Hematopoietic multipotent progenitor cell treated with erythropoietin and hydrocortisone succinate and interleukin-3 and kit ligand, for 4 days (in vitro differentiated cells): Measurements from ENCODE around the gene VRK2.
A peak's percentile ranks its signal among the peaks of the same experiment; 100 is the strongest.

ENCODE experiments used
- DNase-seq: peaks from one replicate; pipeline ENCODE4 v3.0.0-alpha.2; 2015

VRK2 gene

GRCh38 chr2:58046585-58047372 is at the start of gene VRK2:
Gene VRK2, plus strand, starts transcription at chr2:58046806. Its CDS starts 2,026 bp downstream, at chr2:58048832.
- DNase-seq = peak; percentile 98

GRCh38 chr2:58006256-58006951 is 40.2 kb upstream of the VRK2 start:
- no peak for DNase-seq

GRCh38 chr2:58006952-58007284 is 39.7 kb upstream of the VRK2 start:
- DNase-seq = no peak

- DNase-seq = no peak
Observed at GRCh38 chr2:58010599-58010998, 36.0 kb upstream of the VRK2 start.

- no peak for DNase-seq
Observed at GRCh38 chr2:58019229-58019628, 27.4 kb upstream of the VRK2 start.

GRCh38 chr2:58025150-58025933 is 21.3 kb upstream of the VRK2 start:
- no peak for DNase-seq

GRCh38 chr2:58027029-58027428 is 19.6 kb upstream of the VRK2 start:
- no peak for DNase-seq

- DNase-seq = no peak
Observed at GRCh38 chr2:58030771-58031170, 15.8 kb upstream of the VRK2 start.

- DNase-seq = peak; percentile 50
Observed at GRCh38 chr2:58032016-58032763, 14.4 kb upstream of the VRK2 start.

- no peak for DNase-seq
Observed at GRCh38 chr2:58032764-58033080, 13.9 kb upstream of the VRK2 start.

- no peak for DNase-seq
Observed at GRCh38 chr2:58033530-58033929, 13.1 kb upstream of the VRK2 start.

- DNase-seq = no peak
Observed at GRCh38 chr2:58035352-58035751, 11.3 kb upstream of the VRK2 start.

GRCh38 chr2:58039170-58039611 is 7.4 kb upstream of the VRK2 start:
- DNase-seq = peak; percentile 88

GRCh38 chr2:58042486-58042970 is 4.1 kb upstream of the VRK2 start:
- peak; percentile 62 for DNase-seq

GRCh38 chr2:58044145-58044544 is 2.5 kb upstream of the VRK2 start:
- no peak for DNase-seq

- DNase-seq = no peak
Observed at GRCh38 chr2:58045580-58046334, 849 bp upstream of the VRK2 start.

GRCh38 chr2:58046335-58046584 is 346 bp upstream of the VRK2 start:
- DNase-seq = no peak

GRCh38 chr2:58047373-58047935 is 848 bp downstream of the VRK2 start:
- peak; percentile 16 for DNase-seq

- peak; percentile 71 for DNase-seq
Observed at GRCh38 chr2:58047961-58048360, 1.4 kb downstream of the VRK2 start.

GRCh38 chr2:58051445-58051844 is 4.8 kb downstream of the VRK2 start:
- no peak for DNase-seq

GRCh38 chr2:58052978-58053377 is 6.4 kb downstream of the VRK2 start:
- no peak for DNase-seq

GRCh38 chr2:58054264-58054663 is 7.7 kb downstream of the VRK2 start:
- peak; percentile 24 for DNase-seq
